ENCODE data around the gene TOM1L2.

GRCh38 chr17:17988427-17988945 lies 16.3 kb upstream of the TOM1L2 start:
- TF ChIP-seq, protein P1, sequence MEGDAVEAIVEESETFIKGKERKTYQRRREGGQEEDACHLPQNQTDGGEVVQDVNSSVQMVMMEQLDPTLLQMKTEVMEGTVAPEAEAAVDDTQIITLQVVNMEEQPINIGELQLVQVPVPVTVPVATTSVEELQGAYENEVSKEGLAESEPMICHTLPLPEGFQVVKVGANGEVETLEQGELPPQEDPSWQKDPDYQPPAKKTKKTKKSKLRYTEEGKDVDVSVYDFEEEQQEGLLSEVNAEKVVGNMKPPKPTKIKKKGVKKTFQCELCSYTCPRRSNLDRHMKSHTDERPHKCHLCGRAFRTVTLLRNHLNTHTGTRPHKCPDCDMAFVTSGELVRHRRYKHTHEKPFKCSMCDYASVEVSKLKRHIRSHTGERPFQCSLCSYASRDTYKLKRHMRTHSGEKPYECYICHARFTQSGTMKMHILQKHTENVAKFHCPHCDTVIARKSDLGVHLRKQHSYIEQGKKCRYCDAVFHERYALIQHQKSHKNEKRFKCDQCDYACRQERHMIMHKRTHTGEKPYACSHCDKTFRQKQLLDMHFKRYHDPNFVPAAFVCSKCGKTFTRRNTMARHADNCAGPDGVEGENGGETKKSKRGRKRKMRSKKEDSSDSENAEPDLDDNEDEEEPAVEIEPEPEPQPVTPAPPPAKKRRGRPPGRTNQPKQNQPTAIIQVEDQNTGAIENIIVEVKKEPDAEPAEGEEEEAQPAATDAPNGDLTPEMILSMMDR (IDR thresholded peaks at IDR 0.05) = no peak
- TF ChIP-seq POLR2A (IDR thresholded peaks at IDR 0.05) = no peak
